GM12878 (cell line): ENCODE results near the gene EYA4. TPM values are rescaled to one million over a fixed set of nuclear protein-coding genes. Genes with fewer than 3 reads are reported as not detected.

Source experiments
- ATAC-seq: fragments of 200-7000 bp; cut with Tn5 transposase; 3 replicates; pipeline ENCODE4 v1.9.1; 2020; ENCODE audit warnings: mild to moderate bottlenecking, moderate library complexity
- BruUV-seq: library from RNA; stranded (reverse); fragments of 400-500 nt; replicated peaks from 2 replicates; lab custom pipeline; 2021; lab: Mats Ljungman, UMichigan
- CTCF ChIA-PET: fragments of 300-600 bp; sonication (Branson Sonifier 250); formaldehyde crosslinking; extraction: SDS; loops from one replicate; lab custom pipeline; 2021; ENCODE audit warnings: inconsistent platforms; lab: Yijun Ruan, JAX
- POLR2A ChIA-PET: fragments of 350-600 bp; formaldehyde crosslinking; extraction: SDS; loops from one replicate; lab custom pipeline; 2021; ENCODE audit warnings: inconsistent platforms; lab: Charles Lee
- RAD21 ChIA-PET: fragments of 300-600 bp; sonication (Branson Sonifier 250); formaldehyde crosslinking; loops from one replicate; lab custom pipeline; 2023; ENCODE audit warnings: antibody characterized with exemption; ENCODE audit not compliant: unreplicated experiment; lab: Charles Lee
- SMC1A ChIA-PET: fragments of 300-600 bp; sonication (Branson Sonifier 250); formaldehyde crosslinking; loops from one replicate; lab custom pipeline; 2023; ENCODE audit not compliant: unreplicated experiment, uncharacterized antibody; lab: Charles Lee
- DNase-seq: peaks from one replicate; pipeline ENCODE4 v3.0.0-alpha.2; 2011; ENCODE audit warnings: low read depth, low spot score
- FAIRE-seq: peaks from 3 replicates; lab custom pipeline; 2011; peaks lifted over from hg19 to GRCh38; lab: Jason Lieb, UNC
- H2AFZ ChIP-seq: 2 replicates; pipeline ENCODE4 v1.6.0; 2011; ENCODE audit warnings: low read depth, low read length, control low read depth; ENCODE audit not compliant: control insufficient read depth
- H3K27ac ChIP-seq: 2 replicates; pipeline ENCODE4 v1.5.1; 2011; ENCODE audit warnings: control low read depth; ENCODE audit not compliant: control insufficient read depth, insufficient read depth
- H3K27me3 ChIP-seq, 2 experiments: replicated peaks in 1 of 2; 2 replicates each; pipeline versions ENCODE4 v1.6.0 to v1.6.1; 2011; ENCODE audit warnings: low read length in 1 of 2; ENCODE audit not compliant: control insufficient read depth in 2 of 2, insufficient read depth in 2 of 2
- H3K36me3 ChIP-seq, 2 experiments: 2 replicates each; pipeline ENCODE4 v1.5.1; 2011; ENCODE audit warnings: low read length in 1 of 2; ENCODE audit not compliant: control insufficient read depth in 2 of 2, insufficient read depth in 2 of 2
- H3K4me1 ChIP-seq: 2 replicates; pipeline ENCODE4 v1.6.1; 2011; ENCODE audit warnings: mild to moderate bottlenecking, low read length, moderate library complexity, mixed read lengths; ENCODE audit not compliant: control insufficient read depth, insufficient read depth
- H3K4me2 ChIP-seq: 2 replicates; pipeline ENCODE4 v1.6.0; 2011; ENCODE audit warnings: control low read depth; ENCODE audit not compliant: control insufficient read depth, insufficient read depth
- H3K4me3 ChIP-seq: fragments of 200-600 bp; sonication (generic); 2 replicates; pipeline ENCODE4 v1.5.1; 2016
- H3K79me2 ChIP-seq: 2 replicates; pipeline ENCODE4 v1.6.0; 2011; ENCODE audit warnings: low read length; ENCODE audit not compliant: control insufficient read depth, insufficient read depth
- H3K9ac ChIP-seq: 2 replicates; pipeline ENCODE4 v1.8.0; 2011; ENCODE audit warnings: low read length, control low read depth, mixed read lengths; ENCODE audit not compliant: control insufficient read depth, insufficient read depth
- H3K9me3 ChIP-seq: replicated peaks from 3 replicates; pipeline ENCODE4 v1.5.1; 2011; ENCODE audit warnings: mild to moderate bottlenecking, low read length; ENCODE audit not compliant: control insufficient read depth, insufficient read depth
- H4K20me1 ChIP-seq: 2 replicates; pipeline ENCODE4 v1.6.0; 2011; ENCODE audit not compliant: control insufficient read depth, insufficient read depth
- BCL11A ChIP-seq: IDR thresholded peaks from 2 replicates; pipeline ENCODE4 v1.6.1; 2011; ENCODE audit warnings: low read depth, low read length
- BRCA1 ChIP-seq: IDR thresholded peaks from 2 replicates; pipeline ENCODE4 v1.6.1; 2011; ENCODE audit warnings: low read depth, low read length, improper control_type of control experiment
- FOXM1 ChIP-seq: IDR thresholded peaks from 2 replicates; pipeline ENCODE4 v1.6.1; 2012; ENCODE audit warnings: low read depth, mild to moderate bottlenecking, inconsistent platforms, low read length, moderate library complexity
- KAT2A ChIP-seq: conservative IDR thresholded peaks from 2 replicates; pipeline ENCODE4 v1.6.1; 2011; ENCODE audit warnings: low read depth, low read length; ENCODE audit not compliant: control insufficient read depth
- NR2C1 ChIP-seq: fragments of 450-650 bp; IDR thresholded peaks from 2 replicates; pipeline ENCODE4 v1.6.1; 2017; ENCODE audit warnings: antibody characterized with exemption, mild to moderate bottlenecking, moderate library complexity
- NRF1 ChIP-seq: conservative IDR thresholded peaks from 2 replicates; pipeline ENCODE4 v1.6.1; 2011; ENCODE audit warnings: mild to moderate bottlenecking, low read depth, low read length, improper control_type of control experiment
- POU2F2 ChIP-seq: IDR thresholded peaks from 3 replicates; pipeline ENCODE4 v1.6.1; 2011; ENCODE audit warnings: low read depth, mild to moderate bottlenecking, low read length, borderline replicate concordance
- RAD51 ChIP-seq: fragments of 450-650 bp; IDR thresholded peaks from 2 replicates; pipeline ENCODE4 v1.6.1; 2016; ENCODE audit warnings: moderate library complexity, mild to moderate bottlenecking, inconsistent platforms
- RBBP5 ChIP-seq: fragments of 200-600 bp; sonication (generic); conservative IDR thresholded peaks from 2 replicates; pipeline ENCODE4 v1.6.1; 2016
- SRF ChIP-seq, 2 experiments: IDR thresholded peaks; 2 replicates each; pipeline ENCODE4 v1.6.1; 2011; ENCODE audit warnings: low read depth in 2 of 2, low read length in 2 of 2, mild to moderate bottlenecking in 1 of 2, moderate library complexity in 1 of 2
- ZBED1 ChIP-seq: IDR thresholded peaks from 2 replicates; pipeline ENCODE4 v1.6.1; 2016; ENCODE audit warnings: borderline replicate concordance
- WGBS: methylation state at CpG from one replicate; pipeline ENCODE4 v1.1.6; 2016; ENCODE audit warnings: low lambda C conversion rate; ENCODE audit not compliant: insufficient replicate concordance, insufficient coverage; ENCODE audit errors: missing lambda C conversion rate; 5-methylcytosine and 5-hydroxymethylcytosine counted together
- in situ Hi-C: fragments of 300-500 bp; cut with MboI; formaldehyde crosslinking; loops from 9 replicates; pipeline ENCODE4 v1.14.3; 2018; ENCODE audit warnings: mixed read lengths
- intact Hi-C: fragments of 100-400 bp; cut with micrococcal nuclease; formaldehyde crosslinking; loops from one replicate; pipeline ENCODE4 v1.14.2; 2022; ENCODE audit not compliant: unreplicated experiment
- polyA plus RNA-seq, 11 experiments: library from polyadenylated mRNA; depleted of rRNA in 4 of 11; unstranded in 6 of 11; stranded (reverse) in 5 of 11; fragments of >200 nt; fragmentation: Nextera tagmentation in 4 of 11; fragmentation: Illumina TruSeq in 1 of 11; extraction: Ambion mirVana in 4 of 11; extraction: Trizol in 1 of 11; gene quantifications; 1 replicate in 1 of 11; 2 replicates in 10 of 11; pipeline versions ENCODE4 v1.2.1 to v1.2.3, GENCODE V29; 2011 to 2016; ENCODE audit warnings: inconsistent platforms in 2 of 11, missing spikeins in 2 of 11, low read depth in 1 of 11
- total RNA-seq, 4 experiments: library from RNA; depleted of rRNA in 3 of 4; stranded (reverse); fragments of >200 nt in 3 of 4; fragmentation: Illumina TruSeq in 1 of 4; extraction: Trizol in 1 of 4; gene quantifications; 2 replicates each; pipeline versions ENCODE4 v1.2.1 to v1.2.3, GENCODE V29; 2013 to 2021
- TF ChIP-seq, protein P1 (sequence below): IDR thresholded peaks from 2 replicates; pipeline ENCODE4 v1.6.1; 2011; ENCODE audit warnings: low read depth, mild to moderate bottlenecking, low read length, moderate library complexity, borderline replicate concordance; ENCODE audit errors: extremely low read depth
- TF ChIP-seq, protein P2 (sequence below): fragments of 450-650 bp; IDR thresholded peaks from 2 replicates; pipeline ENCODE4 v1.6.1; 2018; ENCODE audit warnings: borderline replicate concordance, mild to moderate bottlenecking; ENCODE audit not compliant: partially characterized antibody
- TF ChIP-seq, protein P3 (sequence below): IDR thresholded peaks from 2 replicates; pipeline ENCODE4 v1.6.1; 2011; ENCODE audit warnings: low read depth, low read length, improper control_type of control experiment, borderline replicate concordance
- TF ChIP-seq, protein P4 (sequence below): fragments of 450-650 bp; formaldehyde crosslinking; IDR thresholded peaks from 2 replicates; pipeline ENCODE4 v1.4.0; 2022; ENCODE audit warnings: mild to moderate bottlenecking, moderate library complexity
- TF ChIP-seq, protein P5 (sequence below): fragments of 150-350 bp; IDR thresholded peaks from 2 replicates; pipeline ENCODE4 v1.6.1; 2014; ENCODE audit warnings: mild to moderate bottlenecking, low read depth, low read length

EYA4 gene
- total and polyA plus RNA-seq, 10 of the 15 experiments (the other 5 are each of a cell fraction or from before 2014, with no cell fraction given) = 0.02 TPM; not detected in 9

DNA sequence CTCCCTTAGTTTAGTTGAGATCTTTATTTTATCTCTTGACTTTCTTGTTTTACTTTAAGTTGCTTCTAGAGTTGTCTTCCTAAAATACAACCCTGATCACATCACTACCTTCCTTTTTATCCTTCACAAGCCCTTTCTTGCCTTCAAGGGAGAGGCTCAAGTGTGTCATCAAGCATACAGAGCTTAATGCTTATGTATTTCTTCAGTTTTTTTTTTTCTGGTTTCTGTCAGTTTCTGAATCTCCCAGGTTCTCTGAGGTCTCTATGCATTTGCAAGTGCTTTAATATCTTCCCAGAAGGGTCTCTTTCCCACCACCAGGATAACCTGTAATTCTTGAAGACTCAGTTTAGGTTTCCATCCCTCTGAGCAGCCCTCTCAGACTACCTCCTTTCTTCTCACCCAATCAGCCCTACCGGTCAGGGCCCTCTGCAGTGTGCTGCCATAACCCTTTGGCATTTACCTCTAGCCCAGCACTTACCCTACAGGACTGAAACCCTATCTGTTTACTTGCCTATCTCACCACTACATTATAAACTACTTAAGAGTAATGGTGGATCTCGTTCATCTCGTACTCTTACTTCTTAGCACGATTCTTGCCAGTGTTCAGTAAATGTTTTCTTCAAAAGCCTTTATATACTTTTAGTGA is 36.9 kb downstream of the EYA4 start:
- DNase-seq = no peak
- H3K4me2 ChIP-seq = no peak overlapping the region

More for the DNA sequence above, 36.9 kb downstream of the EYA4 start:
- BruUV-seq = no TSS peak
- no peaks in the 10 kb centered on the region for H3K36me3 ChIP-seq
- no peaks in the 10 kb centered on the region for H3K27me3 ChIP-seq
- RAD21 ChIA-PET = interaction anchor here (0.5 kb wide), 1 partner anchor 1546 kb away, joined by 3 read pairs; no protein-coding TSS in a partner anchor
- ATAC-seq (no peak), FAIRE-seq (no peak)
- CTCF ChIA-PET = no interaction called here
- in situ Hi-C loops (no loop called here), intact Hi-C loops (no loop called here)
- no peaks in the 10 kb centered on the region for H3K4me1 ChIP-seq
- 45% methylated on average over 4 of the region's 4 CpGs for WGBS
- H2AFZ ChIP-seq = no peak overlapping the region
- H3K9me3 ChIP-seq = no peaks in the 10 kb centered on the region
- TF ChIP-seq, protein P1, sequence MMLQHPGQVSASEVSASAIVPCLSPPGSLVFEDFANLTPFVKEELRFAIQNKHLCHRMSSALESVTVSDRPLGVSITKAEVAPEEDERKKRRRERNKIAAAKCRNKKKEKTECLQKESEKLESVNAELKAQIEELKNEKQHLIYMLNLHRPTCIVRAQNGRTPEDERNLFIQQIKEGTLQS = no peak
- TF ChIP-seq ZBED1 (no peak), SRF (IDR thresholded peaks at IDR 0.05; ENCODE audit: low read depth in 2 of 2, low read length in 2 of 2) (no peak), NRF1 (no peak), BRCA1 (no peak), POU2F2 (no peak), KAT2A (no peak), RBBP5 (no peak), FOXM1 (no peak), BCL11A (no peak), NR2C1 (no peak), RAD51 (no peak)
- TF ChIP-seq, protein P2, sequence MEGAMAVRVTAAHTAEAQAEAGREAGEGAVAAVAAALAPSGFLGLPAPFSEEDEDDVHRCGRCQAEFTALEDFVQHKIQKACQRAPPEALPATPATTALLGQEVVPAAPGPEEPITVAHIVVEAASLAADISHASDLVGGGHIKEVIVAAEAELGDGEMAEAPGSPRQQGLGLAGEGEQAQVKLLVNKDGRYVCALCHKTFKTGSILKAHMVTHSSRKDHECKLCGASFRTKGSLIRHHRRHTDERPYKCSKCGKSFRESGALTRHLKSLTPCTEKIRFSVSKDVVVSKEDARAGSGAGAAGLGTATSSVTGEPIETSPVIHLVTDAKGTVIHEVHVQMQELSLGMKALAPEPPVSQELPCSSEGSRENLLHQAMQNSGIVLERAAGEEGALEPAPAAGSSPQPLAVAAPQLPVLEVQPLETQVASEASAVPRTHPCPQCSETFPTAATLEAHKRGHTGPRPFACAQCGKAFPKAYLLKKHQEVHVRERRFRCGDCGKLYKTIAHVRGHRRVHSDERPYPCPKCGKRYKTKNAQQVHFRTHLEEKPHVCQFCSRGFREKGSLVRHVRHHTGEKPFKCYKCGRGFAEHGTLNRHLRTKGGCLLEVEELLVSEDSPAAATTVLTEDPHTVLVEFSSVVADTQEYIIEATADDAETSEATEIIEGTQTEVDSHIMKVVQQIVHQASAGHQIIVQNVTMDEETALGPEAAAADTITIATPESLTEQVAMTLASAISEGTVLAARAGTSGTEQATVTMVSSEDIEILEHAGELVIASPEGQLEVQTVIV = no peak
- TF ChIP-seq, protein P3, sequence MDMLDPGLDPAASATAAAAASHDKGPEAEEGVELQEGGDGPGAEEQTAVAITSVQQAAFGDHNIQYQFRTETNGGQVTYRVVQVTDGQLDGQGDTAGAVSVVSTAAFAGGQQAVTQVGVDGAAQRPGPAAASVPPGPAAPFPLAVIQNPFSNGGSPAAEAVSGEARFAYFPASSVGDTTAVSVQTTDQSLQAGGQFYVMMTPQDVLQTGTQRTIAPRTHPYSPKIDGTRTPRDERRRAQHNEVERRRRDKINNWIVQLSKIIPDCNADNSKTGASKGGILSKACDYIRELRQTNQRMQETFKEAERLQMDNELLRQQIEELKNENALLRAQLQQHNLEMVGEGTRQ = no peak
- TF ChIP-seq, protein P4, sequence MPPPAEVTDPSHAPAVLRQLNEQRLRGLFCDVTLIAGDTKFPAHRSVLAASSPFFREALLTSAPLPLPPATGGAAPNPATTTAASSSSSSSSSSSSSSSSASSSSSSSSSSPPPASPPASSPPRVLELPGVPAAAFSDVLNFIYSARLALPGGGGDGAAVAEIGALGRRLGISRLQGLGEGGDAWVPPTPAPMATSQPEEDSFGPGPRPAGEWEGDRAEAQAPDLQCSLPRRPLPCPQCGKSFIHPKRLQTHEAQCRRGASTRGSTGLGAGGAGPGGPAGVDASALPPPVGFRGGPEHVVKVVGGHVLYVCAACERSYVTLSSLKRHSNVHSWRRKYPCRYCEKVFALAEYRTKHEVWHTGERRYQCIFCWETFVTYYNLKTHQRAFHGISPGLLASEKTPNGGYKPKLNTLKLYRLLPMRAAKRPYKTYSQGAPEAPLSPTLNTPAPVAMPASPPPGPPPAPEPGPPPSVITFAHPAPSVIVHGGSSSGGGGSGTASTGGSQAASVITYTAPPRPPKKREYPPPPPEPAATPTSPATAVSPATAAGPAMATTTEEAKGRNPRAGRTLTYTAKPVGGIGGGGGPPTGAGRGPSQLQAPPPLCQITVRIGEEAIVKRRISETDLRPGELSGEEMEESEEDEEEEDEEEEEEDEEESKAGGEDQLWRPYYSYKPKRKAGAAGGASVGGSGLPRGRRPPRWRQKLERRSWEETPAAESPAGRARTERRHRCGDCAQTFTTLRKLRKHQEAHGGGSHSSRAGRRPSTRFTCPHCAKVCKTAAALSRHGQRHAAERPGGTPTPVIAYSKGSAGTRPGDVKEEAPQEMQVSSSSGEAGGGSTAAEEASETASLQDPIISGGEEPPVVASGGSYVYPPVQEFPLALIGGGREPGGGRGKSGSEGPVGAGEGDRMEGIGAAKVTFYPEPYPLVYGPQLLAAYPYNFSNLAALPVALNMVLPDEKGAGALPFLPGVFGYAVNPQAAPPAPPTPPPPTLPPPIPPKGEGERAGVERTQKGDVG (CRISPR knock-in tag) = no peak
- TF ChIP-seq, protein P5, sequence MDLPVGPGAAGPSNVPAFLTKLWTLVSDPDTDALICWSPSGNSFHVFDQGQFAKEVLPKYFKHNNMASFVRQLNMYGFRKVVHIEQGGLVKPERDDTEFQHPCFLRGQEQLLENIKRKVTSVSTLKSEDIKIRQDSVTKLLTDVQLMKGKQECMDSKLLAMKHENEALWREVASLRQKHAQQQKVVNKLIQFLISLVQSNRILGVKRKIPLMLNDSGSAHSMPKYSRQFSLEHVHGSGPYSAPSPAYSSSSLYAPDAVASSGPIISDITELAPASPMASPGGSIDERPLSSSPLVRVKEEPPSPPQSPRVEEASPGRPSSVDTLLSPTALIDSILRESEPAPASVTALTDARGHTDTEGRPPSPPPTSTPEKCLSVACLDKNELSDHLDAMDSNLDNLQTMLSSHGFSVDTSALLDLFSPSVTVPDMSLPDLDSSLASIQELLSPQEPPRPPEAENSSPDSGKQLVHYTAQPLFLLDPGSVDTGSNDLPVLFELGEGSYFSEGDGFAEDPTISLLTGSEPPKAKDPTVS = no peak
- no peaks in the 10 kb centered on the region for H3K79me2 ChIP-seq
- no peak overlapping the region for H3K4me3 ChIP-seq
- SMC1A ChIA-PET = interaction anchor here (0.8 to 1.4 kb wide), 2 partner anchors 29 to 427 kb away, joined by 3 read pairs; no protein-coding TSS in a partner anchor
- H3K9ac ChIP-seq = no peak overlapping the region
- no peak overlapping the region for H3K27ac ChIP-seq
- H4K20me1 ChIP-seq = no peaks in the 10 kb centered on the region
- POLR2A ChIA-PET = no interaction called here
